Esophagus squamous epithelium (tissue), 4 donors: ENCODE results near the gene MRPS34.

Source experiments
- CTCF ChIP-seq, 6 experiments: fragments of 450-650 bp in 4 of 6; fragments of 200-600 bp in 2 of 6; sonication (generic) in 2 of 6; IDR thresholded peaks; one replicate each; pipeline ENCODE4 v1.5.1; 2016 to 2019; ENCODE audit warnings: antibody characterized with exemption in 6 of 6, mild to moderate bottlenecking in 4 of 6, moderate library complexity in 4 of 6
- POLR2A ChIP-seq, 4 donors: fragments of 450-650 bp; IDR thresholded peaks; one replicate each; pipeline ENCODE4 v1.6.1; 2017; ENCODE audit warnings: antibody characterized with exemption in 4 of 4, mild to moderate bottlenecking in 4 of 4, moderate library complexity in 3 of 4

- TF ChIP-seq CTCF (IDR thresholded peaks at IDR 0.05) (no peak), POLR2A (IDR thresholded peaks at IDR 0.05) (no peak)
Measured at GRCh38 chr16:1791256-1791942, 18.5 kb upstream of the MRPS34 start.
